Measurements from ENCODE around the gene CTTN. TPM values are rescaled to one million over a fixed set of nuclear protein-coding genes. Genes with fewer than 3 reads are reported as not detected.

Gene CTTN
- total and polyA plus RNA-seq, 12 donors: 68.5 to 173 (median 146) TPM

- no peak for TF ChIP-seq CTCF (IDR thresholded peaks at IDR 0.05)
- H3K4me1 ChIP-seq: peaks cover 0 to 7% (median 0%) of the 10 kb centered on the region in 9 donors
- ATAC-seq: peak in 4 of 8 donors; percentile 27 to 81 (median 62)
- 75 to 77% methylated on average over 30 to 31 of the region's 31 CpGs for WGBS, 2 donors
- intact Hi-C loops (cut with DNase I): no loop called here
- H3K4me3 ChIP-seq: no peak overlapping the region
- peaks cover 0 to 15% (median 0%) of the 10 kb centered on the region in 7 donors for H3K27me3 ChIP-seq
- H3K36me3 ChIP-seq: no peaks in the 10 kb centered on the region
- DNase-seq: no peak
- H3K9me3 ChIP-seq: no peaks in the 10 kb centered on the region
- no peak overlapping the region for H3K27ac ChIP-seq
Observed at GRCh38 chr11:70456921-70457532, 58.7 kb downstream of the CTTN start.

- 75 to 88% methylated on average over 2 of the region's 2 CpGs for whole genome bisulfite sequencing, 2 donors
- no peak for ATAC-seq
Observed at GRCh38 chr11:70458736-70459135, 60.4 kb downstream of the CTTN start.

GRCh38 chr11:70460111-70460510 lies 61.8 kb downstream of the CTTN start:
- no peak for TF ChIP-seq CTCF (IDR thresholded peaks at IDR 0.05)
- H3K36me3 ChIP-seq: no peaks in the 10 kb centered on the region
- no peaks in the 10 kb centered on the region for H3K9me3 ChIP-seq
- intact Hi-C loops (cut with DNase I): no loop called here
- no peak for ATAC-seq
- peaks cover 0 to 7% (median 0%) of the 10 kb centered on the region in 9 donors for H3K4me1 ChIP-seq
- no peak for DNase-seq
- H3K27ac ChIP-seq: no peak overlapping the region
- H3K27me3 ChIP-seq: peaks cover 0 to 14% (median 5%) of the 10 kb centered on the region in 7 donors
- WGBS, 2 donors: 83% methylated on average over 4 of the region's 4 CpGs
- H3K4me3 ChIP-seq: no peak overlapping the region

More at GRCh38 chr11:70458736-70459135, 60.4 kb downstream of the CTTN start:
- TF ChIP-seq CTCF (IDR thresholded peaks at IDR 0.05): no peak
- Histone ChIP-seq H3K4me3 (no peak overlapping the region), H3K36me3 (no peaks in the 10 kb centered on the region), H3K27me3 (peaks cover 0 to 14% (median 1%) of the 10 kb centered on the region in 7 donors), H3K4me1 (peaks cover 0 to 7% (median 0%) of the 10 kb centered on the region in 9 donors), H3K27ac (no peak overlapping the region), H3K9me3 (no peaks in the 10 kb centered on the region)
- intact Hi-C loops (cut with DNase I): no loop called here
- no peak for DNase-seq

- no peak overlapping the region for H3K4me3 ChIP-seq
- WGBS, 2 donors: 61 to 65% methylated on average over 10 of the region's 10 CpGs
- H3K27me3 ChIP-seq: peaks cover 0 to 14% (median 5%) of the 10 kb centered on the region in 7 donors
- no peak for TF ChIP-seq CTCF (IDR thresholded peaks at IDR 0.05)
- no peaks in the 10 kb centered on the region for H3K9me3 ChIP-seq
- intact Hi-C loops (cut with DNase I): no loop called here
- H3K27ac ChIP-seq: no peak overlapping the region
- H3K4me1 ChIP-seq: peaks cover 0 to 7% (median 0%) of the 10 kb centered on the region in 9 donors
- ATAC-seq: no peak
- no peak for DNase-seq
- no peaks in the 10 kb centered on the region for H3K36me3 ChIP-seq
Observed at GRCh38 chr11:70460964-70461363, 62.6 kb downstream of the CTTN start.
